HepG2 (cell line): ENCODE measurements around the gene RPL23. TPM values are rescaled to one million over a fixed set of nuclear protein-coding genes. Genes with fewer than 3 reads are reported as not detected.

ENCODE experiments used
- CREB1 ChIP-seq, 2 experiments: fragments of 450-650 bp in 1 of 2; IDR thresholded peaks; 2 replicates each; pipeline ENCODE4 v1.6.1; 2016 to 2017; ENCODE audit warnings: control low read depth in 1 of 2, mild to moderate bottlenecking in 1 of 2, missing compliant biosample characterization in 1 of 2, missing genetic modification characterization in 1 of 2
- FOXC1 ChIP-seq: sonication (generic); formaldehyde crosslinking; IDR thresholded peaks from 2 replicates; pipeline ENCODE4 v1.8.0; 2022; ENCODE audit warnings: mild to moderate bottlenecking, missing genetic modification reagents, borderline replicate concordance
- GZF1 ChIP-seq: sonication (generic); formaldehyde crosslinking; IDR thresholded peaks from 2 replicates; pipeline ENCODE4 v1.5.1; 2020; ENCODE audit warnings: mild to moderate bottlenecking, missing genetic modification reagents
- KDM1A ChIP-seq: IDR thresholded peaks from 2 replicates; pipeline ENCODE4 v1.6.1; 2016; ENCODE audit warnings: missing compliant biosample characterization
- KLF9 ChIP-seq: IDR thresholded peaks from 2 replicates; pipeline ENCODE4 v1.6.1; 2016; ENCODE audit warnings: low read depth
- NFE2L2 ChIP-seq: fragments of 150-350 bp; IDR thresholded peaks from 2 replicates; pipeline ENCODE4 v1.6.1; 2014; ENCODE audit warnings: low read length
- PRPF4 ChIP-seq: fragments of 200-400 bp; formaldehyde crosslinking; IDR thresholded peaks from 2 replicates; pipeline ENCODE4 v1.6.1; 2016; ENCODE audit warnings: low read length, low read depth; ENCODE audit not compliant: poor library complexity, severe bottlenecking
- RBAK ChIP-seq: sonication (generic); formaldehyde crosslinking; IDR thresholded peaks from 2 replicates; pipeline ENCODE4 v1.5.1; 2020; ENCODE audit warnings: mild to moderate bottlenecking, missing genetic modification reagents
- ZNF598 ChIP-seq: sonication (generic); formaldehyde crosslinking; IDR thresholded peaks from 2 replicates; pipeline ENCODE4 v1.5.1; 2020; ENCODE audit warnings: mild to moderate bottlenecking, missing genetic modification reagents, borderline replicate concordance
- ZNF713 ChIP-seq: sonication (generic); formaldehyde crosslinking; IDR thresholded peaks from 2 replicates; pipeline ENCODE4 v1.4.0; 2020; ENCODE audit warnings: mild to moderate bottlenecking, missing genetic modification reagents
- ZNF839 ChIP-seq: sonication (generic); formaldehyde crosslinking; IDR thresholded peaks from 2 replicates; pipeline ENCODE4 v1.4.0; 2020; ENCODE audit warnings: missing genetic modification reagents, mild to moderate bottlenecking, borderline replicate concordance
- ZSCAN29 ChIP-seq: sonication (generic); formaldehyde crosslinking; conservative IDR thresholded peaks from 2 replicates; pipeline ENCODE4 v1.4.0; 2020; ENCODE audit warnings: mild to moderate bottlenecking, missing genetic modification reagents
- ZSCAN30 ChIP-seq: sonication (generic); formaldehyde crosslinking; IDR thresholded peaks from 2 replicates; pipeline ENCODE4 v1.5.0; 2020; ENCODE audit warnings: mild to moderate bottlenecking, missing genetic modification reagents
- polyA plus RNA-seq, 8 experiments: library from polyadenylated mRNA; depleted of rRNA in 3 of 8; stranded (reverse) in 7 of 8; unstranded in 1 of 8; fragments of >200 nt; fragmentation: Illumina TruSeq in 4 of 8; extraction: Trizol in 4 of 8; gene quantifications; 2 replicates each; pipeline versions ENCODE4 v1.2.1 to v1.2.3, GENCODE V29; 2011 to 2016; ENCODE audit warnings: low read depth in 4 of 8, missing spikeins in 1 of 8, mixed read lengths in 1 of 8; ENCODE audit not compliant: insufficient read depth in 1 of 8
- total RNA-seq, 5 experiments: library from RNA; depleted of rRNA; stranded (reverse); fragments of >200 nt; fragmentation: Illumina TruSeq; extraction: Trizol; gene quantifications; 2 replicates each; pipeline ENCODE4 v1.2.3, GENCODE V29; 2016; ENCODE audit warnings: low read depth in 1 of 5
- TF ChIP-seq, protein P1 (sequence below): sonication (generic); formaldehyde crosslinking; IDR thresholded peaks from 2 replicates; pipeline ENCODE4 v1.4.0; 2020; ENCODE audit warnings: missing genetic modification reagents
- TF ChIP-seq, protein P2 (sequence below): sonication (generic); formaldehyde crosslinking; IDR thresholded peaks from 2 replicates; pipeline ENCODE4 v1.4.0; 2020; ENCODE audit warnings: missing genetic modification reagents
- TF ChIP-seq, protein P3 (sequence below): sonication (generic); formaldehyde crosslinking; IDR thresholded peaks from 2 replicates; pipeline ENCODE4 v1.9.0; 2022; ENCODE audit warnings: low read depth, missing genetic modification reagents
- TF ChIP-seq, protein P4 (sequence below): sonication (generic); formaldehyde crosslinking; IDR thresholded peaks from 2 replicates; pipeline ENCODE4 v1.9.0; 2021; ENCODE audit warnings: missing genetic modification reagents, borderline replicate concordance

RPL23 gene
- total and polyA plus RNA-seq, 2 of the 13 experiments (the other 11 are each of a cell fraction or from before 2014, with no cell fraction given), result 2,790 to 4,860 TPM

GRCh38 chr17:38871247-38872015 is 17.9 kb upstream of the RPL23 start (continued):
- TF ChIP-seq ZSCAN30 (CRISPR knock-in tag) (no peak), ZNF839 (CRISPR knock-in tag) (no peak), ZNF713 (CRISPR knock-in tag) (no peak), GZF1 (no peak), CREB1 (IDR thresholded peaks at IDR 0.05) (no peak), CREB1 (CRISPR knock-in tag; IDR thresholded peaks at IDR 0.05) (peak; percentile 72), FOXC1 (CRISPR knock-in tag) (no peak), PRPF4 (no peak), ZNF598 (peak; percentile 27; the same call in 1 of the 2 replicates), ZSCAN29 (CRISPR knock-in tag) (peak; percentile 89), RBAK (CRISPR knock-in tag) (no peak), KLF9 (CRISPR knock-in tag) (0 out of 2 replicates have a peak, but pooled peaks have one; percentile 51), KDM1A (0 out of 2 replicates have a peak, but pooled peaks have one; percentile 22), NFE2L2 (peak; percentile 64; the same call in 1 of the 2 replicates)
- TF ChIP-seq, protein P1, sequence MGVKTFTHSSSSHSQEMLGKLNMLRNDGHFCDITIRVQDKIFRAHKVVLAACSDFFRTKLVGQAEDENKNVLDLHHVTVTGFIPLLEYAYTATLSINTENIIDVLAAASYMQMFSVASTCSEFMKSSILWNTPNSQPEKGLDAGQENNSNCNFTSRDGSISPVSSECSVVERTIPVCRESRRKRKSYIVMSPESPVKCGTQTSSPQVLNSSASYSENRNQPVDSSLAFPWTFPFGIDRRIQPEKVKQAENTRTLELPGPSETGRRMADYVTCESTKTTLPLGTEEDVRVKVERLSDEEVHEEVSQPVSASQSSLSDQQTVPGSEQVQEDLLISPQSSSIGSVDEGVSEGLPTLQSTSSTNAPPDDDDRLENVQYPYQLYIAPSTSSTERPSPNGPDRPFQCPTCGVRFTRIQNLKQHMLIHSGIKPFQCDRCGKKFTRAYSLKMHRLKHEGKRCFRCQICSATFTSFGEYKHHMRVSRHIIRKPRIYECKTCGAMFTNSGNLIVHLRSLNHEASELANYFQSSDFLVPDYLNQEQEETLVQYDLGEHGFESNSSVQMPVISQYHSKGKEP (CRISPR knock-in tag), result 0 out of 2 replicates have a peak, but pooled peaks have one; percentile 45
- TF ChIP-seq, protein P2, sequence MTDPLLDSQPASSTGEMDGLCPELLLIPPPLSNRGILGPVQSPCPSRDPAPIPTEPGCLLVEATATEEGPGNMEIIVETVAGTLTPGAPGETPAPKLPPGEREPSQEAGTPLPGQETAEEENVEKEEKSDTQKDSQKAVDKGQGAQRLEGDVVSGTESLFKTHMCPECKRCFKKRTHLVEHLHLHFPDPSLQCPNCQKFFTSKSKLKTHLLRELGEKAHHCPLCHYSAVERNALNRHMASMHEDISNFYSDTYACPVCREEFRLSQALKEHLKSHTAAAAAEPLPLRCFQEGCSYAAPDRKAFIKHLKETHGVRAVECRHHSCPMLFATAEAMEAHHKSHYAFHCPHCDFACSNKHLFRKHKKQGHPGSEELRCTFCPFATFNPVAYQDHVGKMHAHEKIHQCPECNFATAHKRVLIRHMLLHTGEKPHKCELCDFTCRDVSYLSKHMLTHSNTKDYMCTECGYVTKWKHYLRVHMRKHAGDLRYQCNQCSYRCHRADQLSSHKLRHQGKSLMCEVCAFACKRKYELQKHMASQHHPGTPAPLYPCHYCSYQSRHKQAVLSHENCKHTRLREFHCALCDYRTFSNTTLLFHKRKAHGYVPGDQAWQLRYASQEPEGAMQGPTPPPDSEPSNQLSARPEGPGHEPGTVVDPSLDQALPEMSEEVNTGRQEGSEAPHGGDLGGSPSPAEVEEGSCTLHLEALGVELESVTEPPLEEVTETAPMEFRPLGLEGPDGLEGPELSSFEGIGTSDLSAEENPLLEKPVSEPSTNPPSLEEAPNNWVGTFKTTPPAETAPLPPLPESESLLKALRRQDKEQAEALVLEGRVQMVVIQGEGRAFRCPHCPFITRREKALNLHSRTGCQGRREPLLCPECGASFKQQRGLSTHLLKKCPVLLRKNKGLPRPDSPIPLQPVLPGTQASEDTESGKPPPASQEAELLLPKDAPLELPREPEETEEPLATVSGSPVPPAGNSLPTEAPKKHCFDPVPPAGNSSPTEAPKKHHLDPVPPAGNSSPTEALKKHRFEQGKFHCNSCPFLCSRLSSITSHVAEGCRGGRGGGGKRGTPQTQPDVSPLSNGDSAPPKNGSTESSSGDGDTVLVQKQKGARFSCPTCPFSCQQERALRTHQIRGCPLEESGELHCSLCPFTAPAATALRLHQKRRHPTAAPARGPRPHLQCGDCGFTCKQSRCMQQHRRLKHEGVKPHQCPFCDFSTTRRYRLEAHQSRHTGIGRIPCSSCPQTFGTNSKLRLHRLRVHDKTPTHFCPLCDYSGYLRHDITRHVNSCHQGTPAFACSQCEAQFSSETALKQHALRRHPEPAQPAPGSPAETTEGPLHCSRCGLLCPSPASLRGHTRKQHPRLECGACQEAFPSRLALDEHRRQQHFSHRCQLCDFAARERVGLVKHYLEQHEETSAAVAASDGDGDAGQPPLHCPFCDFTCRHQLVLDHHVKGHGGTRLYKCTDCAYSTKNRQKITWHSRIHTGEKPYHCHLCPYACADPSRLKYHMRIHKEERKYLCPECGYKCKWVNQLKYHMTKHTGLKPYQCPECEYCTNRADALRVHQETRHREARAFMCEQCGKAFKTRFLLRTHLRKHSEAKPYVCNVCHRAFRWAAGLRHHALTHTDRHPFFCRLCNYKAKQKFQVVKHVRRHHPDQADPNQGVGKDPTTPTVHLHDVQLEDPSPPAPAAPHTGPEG (CRISPR knock-in tag), result 0 out of 2 replicates have a peak, but pooled peaks have one; percentile 72
- TF ChIP-seq, protein P3, sequence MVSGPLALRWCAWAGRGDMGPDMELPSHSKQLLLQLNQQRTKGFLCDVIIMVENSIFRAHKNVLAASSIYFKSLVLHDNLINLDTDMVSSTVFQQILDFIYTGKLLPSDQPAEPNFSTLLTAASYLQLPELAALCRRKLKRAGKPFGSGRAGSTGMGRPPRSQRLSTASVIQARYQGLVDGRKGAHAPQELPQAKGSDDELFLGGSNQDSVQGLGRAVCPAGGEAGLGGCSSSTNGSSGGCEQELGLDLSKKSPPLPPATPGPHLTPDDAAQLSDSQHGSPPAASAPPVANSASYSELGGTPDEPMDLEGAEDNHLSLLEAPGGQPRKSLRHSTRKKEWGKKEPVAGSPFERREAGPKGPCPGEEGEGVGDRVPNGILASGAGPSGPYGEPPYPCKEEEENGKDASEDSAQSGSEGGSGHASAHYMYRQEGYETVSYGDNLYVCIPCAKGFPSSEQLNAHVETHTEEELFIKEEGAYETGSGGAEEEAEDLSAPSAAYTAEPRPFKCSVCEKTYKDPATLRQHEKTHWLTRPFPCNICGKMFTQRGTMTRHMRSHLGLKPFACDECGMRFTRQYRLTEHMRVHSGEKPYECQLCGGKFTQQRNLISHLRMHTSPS (CRISPR knock-in tag), result peak; percentile 94
- TF ChIP-seq, protein P4, sequence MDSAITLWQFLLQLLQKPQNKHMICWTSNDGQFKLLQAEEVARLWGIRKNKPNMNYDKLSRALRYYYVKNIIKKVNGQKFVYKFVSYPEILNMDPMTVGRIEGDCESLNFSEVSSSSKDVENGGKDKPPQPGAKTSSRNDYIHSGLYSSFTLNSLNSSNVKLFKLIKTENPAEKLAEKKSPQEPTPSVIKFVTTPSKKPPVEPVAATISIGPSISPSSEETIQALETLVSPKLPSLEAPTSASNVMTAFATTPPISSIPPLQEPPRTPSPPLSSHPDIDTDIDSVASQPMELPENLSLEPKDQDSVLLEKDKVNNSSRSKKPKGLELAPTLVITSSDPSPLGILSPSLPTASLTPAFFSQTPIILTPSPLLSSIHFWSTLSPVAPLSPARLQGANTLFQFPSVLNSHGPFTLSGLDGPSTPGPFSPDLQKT (CRISPR knock-in tag), result no peak
